Measurements from ENCODE around the gene FAM184B.

DNA sequence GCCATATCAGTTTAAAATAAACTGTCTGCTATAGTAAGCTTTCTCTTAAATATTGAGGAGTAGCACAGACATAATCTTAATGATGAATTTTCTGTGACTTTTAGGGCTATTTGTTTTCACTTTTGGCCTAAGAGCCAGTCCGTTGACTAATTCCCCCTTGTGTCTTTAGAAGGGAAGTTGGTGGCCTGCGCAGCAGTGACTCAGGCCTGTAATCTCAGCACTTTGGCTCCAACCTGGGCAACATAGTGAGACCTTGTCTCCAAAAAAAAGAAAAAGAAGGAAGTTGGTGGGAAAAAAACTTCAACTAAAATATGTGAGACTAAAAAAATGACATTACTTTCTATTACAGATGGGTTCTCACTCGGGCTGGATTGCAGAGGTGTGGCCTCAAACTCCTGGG is 32.7 kb upstream of the FAM184B start:
- TF ChIP-seq EZH2 (IDR thresholded peaks at IDR 0.05): no peak
- no peak for TF ChIP-seq POLR2AphosphoS5 (IDR thresholded peaks at IDR 0.05; ENCODE audit: borderline replicate concordance, low read depth, low read length)

Measured in SK-N-MC (cell line).